ENCODE data around the gene CNN2. TPM values are rescaled to one million over a fixed set of nuclear protein-coding genes. Genes with fewer than 3 reads are reported as not detected.

The CNN2 gene
- total and polyA plus RNA-seq, 2 experiments from 2014 or later, result 115 to 247 TPM

GRCh38 chr19:980133-980998 is 46.0 kb upstream of the CNN2 start:
- Histone ChIP-seq H3K27me3 (no peaks in the 10 kb centered on the region), H3K9me2 (replicated peaks; ENCODE audit: insufficient read depth) (no peaks in the 10 kb centered on the region), H3K4me3 (no peak overlapping the region), H3K4me1 (ENCODE audit: insufficient read depth) (peaks cover 26% of the 10 kb centered on the region), H3K79me2 (peaks cover 16% of the 10 kb centered on the region), H2AFZ (no peak overlapping the region), H4K20me1 (ENCODE audit: insufficient read depth, poor library complexity, severe bottlenecking) (no peaks in the 10 kb centered on the region), H3K36me3 (replicated peaks; ENCODE audit: insufficient read depth, low read depth) (no peaks in the 10 kb centered on the region), H3K4me2 (peak overlapping the region; percentile 68), H3K9me3 (ENCODE audit: low read depth) (no peaks in the 10 kb centered on the region), H3K27ac (peak overlapping the region; percentile 60)
- DNase-seq (ENCODE audit: low spot score), result peak; percentile 64
- no peak for TF ChIP-seq EZH2 (IDR thresholded peaks at IDR 0.05; ENCODE audit: borderline replicate concordance)
- no peak for TF ChIP-seq EZH2phosphoT487 (IDR thresholded peaks at IDR 0.05; ENCODE audit: low read depth, severe bottlenecking, unreplicated experiment)
- no peak for TF ChIP-seq CTCF (IDR thresholded peaks at IDR 0.05; ENCODE audit: poor library complexity)
- WGBS (ENCODE audit: low lambda C conversion rate, missing lambda C conversion rate), result 27% methylated on average over 30 of the region's 32 CpGs

- H3K4me1 ChIP-seq (ENCODE audit: insufficient read depth), result peaks cover 26% of the 10 kb centered on the region
- H3K36me3 ChIP-seq (replicated peaks; ENCODE audit: insufficient read depth, low read depth), result no peaks in the 10 kb centered on the region
- no peaks in the 10 kb centered on the region for H4K20me1 ChIP-seq (ENCODE audit: insufficient read depth, poor library complexity, severe bottlenecking)
- TF ChIP-seq CTCF (IDR thresholded peaks at IDR 0.05; ENCODE audit: poor library complexity), result peak; percentile 76
- TF ChIP-seq EZH2phosphoT487 (IDR thresholded peaks at IDR 0.05; ENCODE audit: low read depth, severe bottlenecking, unreplicated experiment), result no peak
- no peak for TF ChIP-seq EZH2 (IDR thresholded peaks at IDR 0.05; ENCODE audit: borderline replicate concordance)
- DNase-seq (ENCODE audit: low spot score), result peak; percentile 88
- H2AFZ ChIP-seq, result peak overlapping the region; percentile 83
- H3K9me3 ChIP-seq (ENCODE audit: low read depth), result no peaks in the 10 kb centered on the region
- peaks cover 16% of the 10 kb centered on the region for H3K79me2 ChIP-seq
- H3K27ac ChIP-seq, result peak overlapping the region; percentile 37
- H3K27me3 ChIP-seq, result no peaks in the 10 kb centered on the region
- 2% methylated on average over 44 of the region's 46 CpGs for WGBS (ENCODE audit: low lambda C conversion rate, missing lambda C conversion rate)
- no peaks in the 10 kb centered on the region for H3K9me2 ChIP-seq (replicated peaks; ENCODE audit: insufficient read depth)
- H3K4me3 ChIP-seq, result no peak overlapping the region
- peak overlapping the region; percentile 99 for H3K4me2 ChIP-seq
Observed at GRCh38 chr19:982567-983170, 43.7 kb upstream of the CNN2 start.

- Histone ChIP-seq H3K27me3 (no peaks in the 10 kb centered on the region), H3K27ac (peak within 1 kb of the TSS; percentile 90), H3K4me1 (ENCODE audit: insufficient read depth) (peaks cover 23% of the 10 kb centered on the region), H3K9me3 (ENCODE audit: low read depth) (no peaks in the 10 kb centered on the region), H3K4me2 (peak within 1 kb of the TSS; percentile 99), H3K9me2 (replicated peaks; ENCODE audit: insufficient read depth) (no peaks in the 10 kb centered on the region), H3K79me2 (peaks cover 16% of the 10 kb centered on the region), H2AFZ (peak within 1 kb of the TSS; percentile 97), H4K20me1 (ENCODE audit: insufficient read depth, poor library complexity, severe bottlenecking) (no peaks in the 10 kb centered on the region), H3K4me3 (peak within 1 kb of the TSS; percentile 98), H3K36me3 (replicated peaks; ENCODE audit: insufficient read depth, low read depth) (no peaks in the 10 kb centered on the region)
- peak; percentile 95 for DNase-seq (ENCODE audit: low spot score)
- no peak for TF ChIP-seq CTCF (IDR thresholded peaks at IDR 0.05; ENCODE audit: poor library complexity)
- TF ChIP-seq EZH2phosphoT487 (IDR thresholded peaks at IDR 0.05; ENCODE audit: low read depth, severe bottlenecking, unreplicated experiment), result no peak
- TF ChIP-seq EZH2 (IDR thresholded peaks at IDR 0.05; ENCODE audit: borderline replicate concordance), result no peak
- under 1% methylated on average over 58 of the region's 78 CpGs for WGBS (ENCODE audit: low lambda C conversion rate, missing lambda C conversion rate)
Observed at GRCh38 chr19:984165-984967, 42.0 kb upstream of the CNN2 start, which contains the start of gene WDR18. TSS of gene WDR18 (plus strand) at chr19:984345. CDS start at chr19:984354, 9 bp downstream.
